Activated CD4-positive, alpha-beta T cell treated with anti-CD3 and anti-CD28 coated beads for 48 hours (primary cell): Measurements from ENCODE around the gene PIM3.
A peak's percentile ranks its signal among the peaks of the same experiment; 100 is the strongest.

Experiments used
- DNase-seq: peaks from one replicate; pipeline ENCODE4 v3.0.0-alpha.2; 2020

PIM3 gene

GRCh38 chr22:49956914-49957825, 3.4 kb upstream of the PIM3 start:
- DNase-seq, result no peak

- no peak for DNase-seq
Measured at GRCh38 chr22:49957826-49958365, 2.7 kb upstream of the PIM3 start.

DNA sequence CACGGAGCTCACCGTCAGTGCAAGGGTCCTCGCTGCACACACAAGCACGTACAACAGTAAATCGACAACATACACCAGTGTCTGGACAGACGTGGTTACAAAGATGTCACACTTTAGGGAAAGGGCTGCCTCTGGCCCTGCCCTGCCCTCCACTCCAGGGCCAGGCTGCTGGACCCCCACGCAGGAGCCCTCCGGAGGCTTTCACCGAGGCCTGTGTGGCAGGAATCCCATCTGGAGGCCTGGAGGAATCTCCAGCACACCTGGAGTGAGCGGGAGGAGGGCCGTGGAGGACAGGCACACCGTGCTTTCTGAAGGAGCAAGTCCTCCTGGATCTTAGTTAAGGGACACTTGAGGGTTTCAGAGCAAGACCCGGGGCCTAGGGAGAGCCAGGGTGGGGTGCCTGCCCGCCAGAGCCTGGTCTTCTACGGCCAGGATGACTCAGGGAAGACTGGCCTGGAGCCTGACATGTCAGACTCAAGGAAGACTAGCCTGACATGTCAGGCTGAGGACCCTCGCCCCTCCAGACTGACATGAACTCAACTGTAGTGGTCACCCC, 2.1 kb upstream of the PIM3 start:
- no peak for DNase-seq

DNA sequence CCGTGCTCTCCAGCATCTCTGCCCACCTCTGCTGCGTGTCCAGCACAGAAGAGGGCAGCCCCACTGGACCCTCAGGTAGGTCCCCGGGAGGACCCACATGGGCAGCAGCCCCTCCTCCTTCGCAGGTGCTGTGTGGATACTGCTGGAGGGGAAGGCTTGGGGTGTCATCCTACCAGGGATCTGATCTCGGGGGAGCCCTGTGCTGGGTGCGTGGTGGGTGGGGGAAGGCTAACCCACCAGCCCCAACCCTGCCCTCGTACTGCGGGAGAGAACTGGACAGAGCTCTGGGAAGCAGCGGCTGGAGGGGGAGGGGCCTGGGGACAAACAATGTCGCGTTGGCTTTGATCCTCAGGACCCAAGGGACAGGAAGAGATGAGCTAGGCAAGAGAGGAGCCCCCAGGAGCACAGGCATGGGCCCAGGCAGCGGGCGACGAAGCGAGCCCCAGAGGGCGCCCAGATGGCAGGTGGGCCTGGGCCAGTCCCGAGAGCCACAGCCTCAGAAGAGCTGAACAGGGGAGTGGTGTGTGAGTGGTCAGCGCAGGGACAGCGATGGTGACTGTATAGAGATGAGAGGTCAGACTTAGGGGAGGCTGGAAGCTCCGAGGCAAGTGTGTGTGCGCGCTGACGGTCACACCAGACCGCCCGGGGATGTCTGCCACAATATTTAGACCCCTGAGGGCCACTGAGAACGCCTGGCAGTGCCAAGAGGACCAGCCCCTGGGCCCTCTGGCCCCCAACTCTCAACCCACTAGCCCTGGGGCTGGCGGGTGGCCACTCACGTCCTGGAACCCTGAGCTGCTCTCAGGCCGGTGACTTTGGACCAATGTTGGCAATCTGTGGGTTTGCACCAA, 1.4 kb upstream of the PIM3 start:
- no peak for DNase-seq

GRCh38 chr22:49959782-49960158, 802 bp upstream of the PIM3 start:
- peak; percentile 60 for DNase-seq

GRCh38 chr22:49961005-49961600, 531 bp downstream of the PIM3 start:
- peak; percentile 52 for DNase-seq

GRCh38 chr22:49961601-49962011, 1.0 kb downstream of the PIM3 start:
- no peak for DNase-seq

- peak; percentile 91 for DNase-seq
Measured at GRCh38 chr22:49962012-49962750, 1.6 kb downstream of the PIM3 start.

- DNase-seq, result peak; percentile 22
Measured at GRCh38 chr22:49962751-49963646, 2.4 kb downstream of the PIM3 start.

DNA sequence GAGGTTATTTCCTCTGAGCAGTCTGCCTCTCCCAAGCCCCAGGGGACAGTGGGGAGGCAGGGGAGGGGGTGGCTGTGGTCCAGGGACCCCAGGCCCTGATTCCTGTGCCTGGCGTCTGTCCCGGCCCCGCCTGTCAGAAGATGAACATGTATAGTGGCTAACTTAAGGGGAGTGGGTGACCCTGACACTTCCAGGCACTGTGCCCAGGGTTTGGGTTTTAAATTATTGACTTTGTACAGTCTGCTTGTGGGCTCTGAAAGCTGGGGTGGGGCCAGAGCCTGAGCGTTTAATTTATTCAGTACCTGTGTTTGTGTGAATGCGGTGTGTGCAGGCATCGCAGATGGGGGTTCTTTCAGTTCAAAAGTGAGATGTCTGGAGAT, 3.1 kb downstream of the PIM3 start:
- no peak for DNase-seq

DNA sequence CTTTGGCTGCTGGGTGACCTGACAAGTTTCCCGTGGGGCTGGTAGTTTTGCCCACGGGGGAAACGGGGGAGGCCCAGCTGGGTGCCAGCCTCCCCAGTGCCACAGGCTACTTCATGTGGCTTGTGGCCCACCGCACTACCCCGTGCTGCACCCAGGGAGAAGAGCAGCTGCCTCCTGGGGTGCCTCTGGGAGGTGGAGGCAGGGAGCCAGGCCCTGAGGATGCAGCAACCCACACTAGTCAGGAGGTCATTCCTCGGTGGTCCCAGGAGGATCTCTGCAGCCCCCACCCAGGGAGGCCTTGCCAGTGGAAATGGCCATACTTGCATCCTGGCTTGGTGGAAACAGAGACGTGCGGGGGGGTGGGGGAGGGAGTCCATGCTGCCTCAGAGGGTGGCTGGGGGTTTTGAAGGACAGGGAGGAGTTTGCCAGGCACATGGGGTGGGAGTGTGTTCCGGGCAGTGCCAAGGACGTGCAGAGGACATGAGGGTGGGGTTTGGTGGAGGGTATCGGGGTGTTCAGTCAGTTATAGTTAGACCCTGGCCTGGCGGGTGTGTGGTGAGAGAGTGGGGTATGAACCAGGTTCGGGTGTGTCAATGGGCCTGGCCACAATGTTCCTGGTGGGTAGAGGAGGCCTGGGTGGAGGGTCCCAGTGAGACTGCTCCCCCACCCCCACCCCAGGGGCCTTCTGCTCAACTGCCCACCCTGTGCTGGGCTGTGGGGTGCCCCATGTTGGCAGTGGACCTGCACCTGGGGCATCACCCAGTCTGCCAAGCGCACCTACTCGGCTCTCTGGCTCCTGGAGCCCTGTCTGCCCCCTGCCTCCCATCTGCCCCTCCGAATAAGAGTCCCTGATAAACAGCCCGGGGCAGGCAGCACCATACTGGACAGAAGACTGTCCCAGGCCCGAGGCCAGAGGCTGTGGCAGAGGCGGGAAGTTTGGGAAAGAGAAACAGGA, 3.8 kb downstream of the PIM3 start:
- peak; percentile 20 for DNase-seq

DNA sequence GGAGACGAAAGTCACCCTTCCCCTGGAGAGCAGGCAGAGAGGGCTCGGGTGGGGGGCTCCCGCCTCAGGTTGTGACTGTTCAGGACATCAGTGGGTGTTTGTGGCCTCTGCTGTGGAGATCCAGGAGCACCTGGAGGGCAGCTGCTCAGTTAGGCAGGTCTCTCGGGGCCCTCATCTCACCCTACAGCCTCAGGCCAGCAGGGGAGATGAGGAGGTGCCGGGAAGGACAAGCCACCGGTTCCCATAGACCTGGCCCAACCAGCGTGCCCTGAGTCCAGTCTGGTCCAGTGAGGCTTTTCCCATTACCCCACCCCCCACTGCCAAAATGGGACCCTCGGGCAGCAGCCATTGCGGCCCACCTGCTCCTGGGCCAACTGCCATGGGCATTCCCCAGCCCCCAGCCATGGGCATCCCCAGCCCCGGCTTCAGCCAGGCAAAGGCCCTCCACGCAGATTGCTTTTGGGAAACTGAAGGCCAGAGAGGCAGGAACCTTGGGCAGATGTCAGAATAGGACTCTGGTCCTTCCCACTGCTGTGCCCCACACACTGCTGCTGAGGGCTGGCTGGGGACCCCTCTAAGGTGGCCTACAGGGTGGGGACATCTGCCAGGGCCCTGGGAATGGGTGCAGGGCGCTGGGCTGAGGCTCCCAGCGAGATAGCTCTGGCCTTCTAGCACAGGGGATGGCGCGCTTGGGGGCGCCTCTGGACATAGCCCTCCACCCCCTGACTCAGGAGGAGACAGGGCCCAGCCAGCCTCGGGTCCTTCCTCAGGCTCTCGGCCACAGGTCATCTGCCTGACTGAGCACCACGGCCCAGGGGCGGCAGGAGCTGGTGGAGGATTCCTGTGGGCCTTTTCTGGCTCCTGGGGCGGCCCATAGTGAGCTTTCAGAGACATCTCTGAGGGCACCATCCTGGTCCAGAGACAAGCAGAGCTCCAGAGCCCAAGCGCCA, 4.8 kb downstream of the PIM3 start:
- peak; percentile 29 for DNase-seq

DNA sequence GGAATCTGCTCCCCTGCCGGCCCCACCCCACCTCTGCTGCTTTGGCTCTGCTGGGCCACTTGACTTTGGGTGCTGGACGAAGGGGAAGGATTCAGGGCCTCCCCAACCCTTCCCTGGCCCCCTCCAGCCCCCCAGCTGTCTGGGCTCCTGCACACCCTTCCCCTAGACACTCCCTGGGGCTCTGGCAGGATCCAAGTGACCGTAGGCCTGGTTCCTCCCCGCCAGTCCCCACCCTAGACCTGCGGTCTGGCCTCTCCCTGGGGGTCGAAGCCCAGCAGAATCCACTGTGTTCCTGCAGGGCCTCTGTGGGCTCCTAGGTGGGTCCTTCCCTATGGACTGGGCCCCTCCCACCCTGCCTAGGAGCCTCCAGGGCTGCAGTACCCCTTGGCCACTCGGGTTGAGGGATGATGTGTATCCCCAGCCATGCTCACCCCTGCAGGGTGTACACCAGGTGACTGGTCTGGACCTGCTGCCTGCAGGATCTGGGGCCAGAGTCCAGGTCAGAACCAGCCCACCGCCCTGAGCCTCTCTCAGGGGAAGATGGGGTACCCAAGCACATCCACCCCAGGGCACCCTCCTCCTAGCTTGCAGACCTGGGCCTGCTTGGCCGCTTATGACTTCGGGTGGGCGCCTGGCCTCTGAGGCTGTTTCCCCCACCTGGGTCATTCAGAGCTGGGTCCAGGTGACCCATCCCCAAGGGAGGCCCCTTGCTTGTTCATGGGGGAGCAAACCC, 5.6 kb downstream of the PIM3 start:
- DNase-seq, result peak; percentile 27

- peak; percentile 37 for DNase-seq
Measured at GRCh38 chr22:49966774-49967705, 6.5 kb downstream of the PIM3 start.

DNA sequence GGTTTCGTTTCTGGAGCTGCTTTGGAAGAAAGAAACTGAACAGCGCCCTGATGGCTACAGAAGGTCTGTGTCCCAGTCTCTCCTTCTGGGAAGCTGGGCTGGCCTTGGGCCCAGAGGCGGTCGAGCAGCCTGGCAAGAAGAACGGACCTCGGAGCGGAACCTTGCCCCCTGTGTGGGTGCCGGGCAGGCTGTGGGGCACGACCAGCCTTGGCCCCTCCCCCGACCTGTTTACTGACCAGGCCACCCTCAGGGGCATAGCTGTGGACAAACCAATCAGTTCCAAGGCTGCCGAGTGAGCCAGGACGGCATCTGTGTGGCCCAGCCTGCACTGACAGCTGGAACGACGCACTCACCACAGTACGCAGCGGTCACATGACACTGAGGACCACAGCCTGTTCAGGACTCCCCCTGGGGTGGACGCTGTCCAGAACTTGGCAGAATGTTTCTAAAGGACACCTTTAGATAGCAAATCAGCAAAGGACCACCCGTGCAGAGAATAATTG, 7.2 kb downstream of the PIM3 start:
- DNase-seq, result peak; percentile 8

DNA sequence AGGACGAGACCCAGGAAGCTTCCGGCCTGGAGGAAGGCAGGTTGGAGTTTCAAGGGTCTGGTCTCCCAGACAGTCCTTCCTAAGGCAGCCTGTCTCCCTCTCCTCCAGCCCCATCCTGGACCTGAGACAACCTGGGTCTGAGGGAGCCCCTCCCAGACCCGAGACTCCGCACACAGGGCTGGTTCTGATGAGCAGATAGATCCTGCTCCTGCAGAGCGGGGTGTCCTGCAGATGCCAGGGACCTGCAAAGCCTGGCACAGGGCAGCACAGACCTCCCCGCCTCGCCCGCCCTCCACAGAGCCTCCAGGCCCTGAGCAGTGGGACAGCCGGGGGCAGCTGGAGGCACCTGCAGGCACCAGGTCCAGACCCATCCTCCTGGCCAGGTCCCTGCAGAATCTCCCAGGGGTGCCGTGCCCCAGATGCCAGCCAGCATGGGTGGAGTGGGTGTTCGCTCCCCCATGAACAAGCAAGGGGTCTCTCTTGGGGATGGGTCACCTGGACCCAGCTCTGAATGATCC, 7.8 kb downstream of the PIM3 start:
- peak; percentile 23 for DNase-seq
